ENCODE results near the gene VCAN.

The VCAN gene

GRCh38 chr5:83564069-83564749 lies 92.7 kb downstream of the VCAN start:
- peak; percentile 57 for DNase-seq (ENCODE audit: low read depth)

- DNase-seq (ENCODE audit: low read depth) = no peak
Measured at GRCh38 chr5:83567741-83568140, 96.2 kb downstream of the VCAN start.

- DNase-seq (ENCODE audit: low read depth) = peak; percentile 95
Measured at GRCh38 chr5:83568186-83568585, 96.6 kb downstream of the VCAN start.

GRCh38 chr5:83570916-83571315 lies 99.4 kb downstream of the VCAN start:
- peak; percentile 31 for DNase-seq (ENCODE audit: low read depth)

- DNase-seq (ENCODE audit: low read depth) = no peak
Measured at GRCh38 chr5:83572271-83572670, 100.7 kb downstream of the VCAN start.

GRCh38 chr5:83576341-83576740 lies 104.8 kb downstream of the VCAN start:
- DNase-seq (ENCODE audit: low read depth) = peak; percentile 77

GRCh38 chr5:83577036-83577636 lies 105.6 kb downstream of the VCAN start:
- DNase-seq (ENCODE audit: low read depth) = peak; percentile 81

- DNase-seq (ENCODE audit: low read depth) = peak; percentile 73
Measured at GRCh38 chr5:83583859-83584258, 112.3 kb downstream of the VCAN start.

GRCh38 chr5:83586874-83587776 lies 115.6 kb downstream of the VCAN start:
- peak; percentile 45 for DNase-seq (ENCODE audit: low read depth)

GRCh38 chr5:83589786-83590185 lies 118.2 kb downstream of the VCAN start:
- DNase-seq (ENCODE audit: low read depth) = no peak

- no peak for DNase-seq (ENCODE audit: low read depth)
Measured at GRCh38 chr5:83590966-83591365, 119.4 kb downstream of the VCAN start.

GRCh38 chr5:83595217-83595616 lies 123.7 kb downstream of the VCAN start:
- DNase-seq (ENCODE audit: low read depth) = no peak

- peak; percentile 53 for DNase-seq (ENCODE audit: low read depth)
Measured at GRCh38 chr5:83608122-83608521, 136.6 kb downstream of the VCAN start.

- DNase-seq (ENCODE audit: low read depth) = no peak
Measured at GRCh38 chr5:83614841-83615240, 143.3 kb downstream of the VCAN start.

- peak; percentile 43 for DNase-seq (ENCODE audit: low read depth)
Measured at GRCh38 chr5:83628360-83628759, 156.8 kb downstream of the VCAN start.
